Hypothalamus (tissue), 51 donors: ENCODE measurements around the gene SH3RF2.
"Not testable (repeated sequence)": the region's sequence is repeated elsewhere in the genome, so short reads cannot be mapped to it uniquely, and the experiment has no call there.

Experiments
- DNase-seq, 51 donors: peaks; one replicate each; lab custom pipeline; 2025; lab: John Stamatoyannopoulos, UW

SH3RF2 gene

GRCh38 chr5:146001544-146002190, 65.3 kb downstream of the SH3RF2 start:
- no peak for DNase-seq

- DNase-seq: no peak
Measured at GRCh38 chr5:146002491-146002890, 66.1 kb downstream of the SH3RF2 start.

GRCh38 chr5:146003852-146004251, 67.5 kb downstream of the SH3RF2 start:
- DNase-seq: no peak

- DNase-seq: no peak
Measured at GRCh38 chr5:146005264-146005663, 68.9 kb downstream of the SH3RF2 start.

- no peak for DNase-seq
Measured at GRCh38 chr5:146005723-146006122, 69.3 kb downstream of the SH3RF2 start.

GRCh38 chr5:146006470-146007190, 70.3 kb downstream of the SH3RF2 start:
- DNase-seq: no peak

- DNase-seq: no peak
Measured at GRCh38 chr5:146007270-146007669, 70.9 kb downstream of the SH3RF2 start.

GRCh38 chr5:146007989-146008388, 71.6 kb downstream of the SH3RF2 start:
- DNase-seq: no peak

- no peak for DNase-seq
Measured at GRCh38 chr5:146009020-146009419, 72.6 kb downstream of the SH3RF2 start.

- not testable (repeated sequence) for DNase-seq
Measured at GRCh38 chr5:146010447-146010846, 74.1 kb downstream of the SH3RF2 start.

GRCh38 chr5:146013761-146014160, 77.4 kb downstream of the SH3RF2 start:
- no peak for DNase-seq

- no peak for DNase-seq
Measured at GRCh38 chr5:146015001-146015400, 78.6 kb downstream of the SH3RF2 start.

GRCh38 chr5:146016764-146017484, 80.5 kb downstream of the SH3RF2 start:
- DNase-seq: no peak

- DNase-seq: no peak
Measured at GRCh38 chr5:146018514-146019375, 82.4 kb downstream of the SH3RF2 start.

GRCh38 chr5:146020100-146020499, 83.7 kb downstream of the SH3RF2 start:
- no peak for DNase-seq

GRCh38 chr5:146024034-146024433, 87.7 kb downstream of the SH3RF2 start:
- no peak for DNase-seq

GRCh38 chr5:146025114-146025680, 88.8 kb downstream of the SH3RF2 start:
- no peak for DNase-seq

GRCh38 chr5:146025681-146026080, 89.3 kb downstream of the SH3RF2 start:
- no peak for DNase-seq

GRCh38 chr5:146026307-146027010, 90.1 kb downstream of the SH3RF2 start:
- no peak for DNase-seq

GRCh38 chr5:146027751-146028150, 91.4 kb downstream of the SH3RF2 start:
- DNase-seq: no peak
